Measurements from ENCODE around the gene ILF2. TPM values are rescaled to one million over a fixed set of nuclear protein-coding genes. Genes with fewer than 3 reads are reported as not detected.

The ILF2 gene
- total RNA-seq, 4 donors from 2014 or later: 80.4 to 118 (median 105) TPM

- 85 to 86% methylated on average over 7 of the region's 7 CpGs for WGBS, 2 donors
- TF ChIP-seq, protein P1, sequence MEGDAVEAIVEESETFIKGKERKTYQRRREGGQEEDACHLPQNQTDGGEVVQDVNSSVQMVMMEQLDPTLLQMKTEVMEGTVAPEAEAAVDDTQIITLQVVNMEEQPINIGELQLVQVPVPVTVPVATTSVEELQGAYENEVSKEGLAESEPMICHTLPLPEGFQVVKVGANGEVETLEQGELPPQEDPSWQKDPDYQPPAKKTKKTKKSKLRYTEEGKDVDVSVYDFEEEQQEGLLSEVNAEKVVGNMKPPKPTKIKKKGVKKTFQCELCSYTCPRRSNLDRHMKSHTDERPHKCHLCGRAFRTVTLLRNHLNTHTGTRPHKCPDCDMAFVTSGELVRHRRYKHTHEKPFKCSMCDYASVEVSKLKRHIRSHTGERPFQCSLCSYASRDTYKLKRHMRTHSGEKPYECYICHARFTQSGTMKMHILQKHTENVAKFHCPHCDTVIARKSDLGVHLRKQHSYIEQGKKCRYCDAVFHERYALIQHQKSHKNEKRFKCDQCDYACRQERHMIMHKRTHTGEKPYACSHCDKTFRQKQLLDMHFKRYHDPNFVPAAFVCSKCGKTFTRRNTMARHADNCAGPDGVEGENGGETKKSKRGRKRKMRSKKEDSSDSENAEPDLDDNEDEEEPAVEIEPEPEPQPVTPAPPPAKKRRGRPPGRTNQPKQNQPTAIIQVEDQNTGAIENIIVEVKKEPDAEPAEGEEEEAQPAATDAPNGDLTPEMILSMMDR (IDR thresholded peaks at IDR 0.05): no peak
- no peak for TF ChIP-seq POLR2A (IDR thresholded peaks at IDR 0.05)
- H3K4me3 ChIP-seq (ENCODE audit: low read depth, poor library complexity, severe bottlenecking): no peak overlapping the region
- intact Hi-C loops (cut with DNase I; ENCODE audit: low total_unique reads): no loop called here
- no peak for DNase-seq (ENCODE audit: low spot score in 2 of 2)
These were observed 40.4 kb downstream of the ILF2 start for GRCh38 chr1:153630384-153630783.

DNA sequence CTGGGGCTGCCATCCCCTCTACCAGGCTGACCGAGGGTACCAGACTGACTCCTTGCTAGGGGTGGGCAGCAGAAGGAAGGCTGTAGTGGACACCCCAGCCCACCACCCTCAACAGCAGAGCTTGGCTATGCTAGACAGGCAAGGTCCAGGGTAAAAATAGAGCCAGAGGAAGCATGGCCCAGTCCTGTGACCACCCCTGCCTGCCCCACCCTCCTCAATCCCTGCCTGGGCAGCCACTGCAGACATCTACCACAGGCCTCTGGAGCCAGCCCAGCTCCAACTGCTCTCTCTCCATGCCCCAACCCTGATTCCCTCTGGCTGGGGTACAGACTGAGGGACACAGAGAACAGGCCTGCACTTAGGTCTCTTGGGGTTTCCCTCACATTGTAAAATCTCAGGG, 40.8 kb downstream of the ILF2 start:
- no peak overlapping the region for H3K4me3 ChIP-seq (ENCODE audit: low read depth, poor library complexity, severe bottlenecking)
- intact Hi-C loops (cut with DNase I; ENCODE audit: low total_unique reads): loop anchor here (10.0 kb wide), 1 partner anchor 95 kb away; the partner anchor contains the start of gene S100A6
- no peak for TF ChIP-seq POLR2A (IDR thresholded peaks at IDR 0.05)
- TF ChIP-seq, protein P1 (IDR thresholded peaks at IDR 0.05): no peak
- WGBS, 2 donors: 78 to 86% methylated on average over 1 of the region's 1 CpG
- no peak for DNase-seq (ENCODE audit: low spot score in 2 of 2)

- intact Hi-C loops (cut with DNase I; ENCODE audit: low total_unique reads): loop anchor here (10.0 kb wide), 1 partner anchor 95 kb away; the partner anchor contains the start of gene S100A6
- TF ChIP-seq, protein P1 (IDR thresholded peaks at IDR 0.05): no peak
- TF ChIP-seq POLR2A (IDR thresholded peaks at IDR 0.05): no peak
- DNase-seq (ENCODE audit: low spot score in 2 of 2): no peak
- 79 to 85% methylated on average over 5 of the region's 5 CpGs for WGBS, 2 donors
- H3K4me3 ChIP-seq (ENCODE audit: low read depth, poor library complexity, severe bottlenecking): no peak overlapping the region
These were observed 41.5 kb downstream of the ILF2 start for GRCh38 chr1:153629343-153629665.

- H3K4me3 ChIP-seq (ENCODE audit: low read depth, poor library complexity, severe bottlenecking): no peak overlapping the region
- WGBS, 2 donors: 80 to 82% methylated on average over 6 of the region's 6 CpGs
- peak in 1 of 2 donors; percentile 85 for DNase-seq (ENCODE audit: low spot score in 2 of 2)
- no peak for TF ChIP-seq POLR2A (IDR thresholded peaks at IDR 0.05)
- TF ChIP-seq, protein P1 (IDR thresholded peaks at IDR 0.05): no peak
- intact Hi-C loops (cut with DNase I; ENCODE audit: low total_unique reads): loop anchor here (10.0 kb wide), 1 partner anchor 94 kb away; the partner anchor contains the start of gene S100A6
These were observed 42.0 kb downstream of the ILF2 start for GRCh38 chr1:153628638-153629342.

DNA sequence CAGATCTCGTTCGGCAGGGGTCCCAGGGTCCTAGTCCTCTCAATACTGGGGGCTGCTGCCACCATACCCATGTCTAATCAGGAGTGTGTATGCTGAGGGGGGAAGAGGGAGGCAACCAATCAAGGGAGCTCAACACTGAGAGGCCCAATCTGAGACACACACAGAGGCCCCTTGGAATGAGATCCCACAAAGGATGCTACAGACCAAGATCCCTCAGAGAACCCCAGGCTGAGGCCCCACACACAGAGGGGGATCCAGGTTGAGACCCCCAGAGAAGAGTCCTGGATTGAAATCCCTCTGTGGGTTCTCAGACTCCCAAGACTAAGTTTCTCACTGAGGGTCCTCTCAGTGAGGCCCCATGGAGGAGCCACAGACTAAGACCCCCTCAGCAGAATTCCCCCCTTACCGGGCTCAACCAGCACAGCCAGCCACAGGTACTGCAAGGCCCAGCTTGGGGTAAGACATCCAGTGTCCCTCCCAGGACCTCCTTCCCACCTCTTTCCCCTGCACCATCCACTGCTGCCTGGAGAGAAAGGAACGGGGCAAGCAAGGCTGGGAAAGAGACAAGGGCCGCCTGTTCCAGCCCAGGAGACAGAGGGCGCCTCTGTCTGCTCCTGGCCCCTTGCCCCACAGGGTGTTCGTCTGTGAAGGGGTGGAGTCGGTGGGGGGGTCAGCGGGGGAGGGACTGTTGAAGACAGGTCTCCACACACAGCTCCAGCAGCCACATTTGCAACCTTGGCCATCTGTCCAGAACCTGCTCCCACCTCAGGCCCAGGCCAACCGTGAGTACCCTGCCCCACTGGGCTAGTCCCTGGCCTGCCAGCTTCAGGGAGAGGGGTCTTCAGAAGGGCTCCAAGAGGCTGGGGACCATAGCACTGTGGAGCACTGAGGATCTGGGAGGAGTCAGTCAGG, 42.8 kb downstream of the ILF2 start, which contains the start of gene S100A1:
Gene S100A1 (plus strand): TSS at position 720 of the 912 bp plus-strand sequence. CDS start 2,088 bp downstream, outside the sequence.
- peak within 1 kb of the TSS; percentile 39 for H3K4me3 ChIP-seq (ENCODE audit: low read depth, poor library complexity, severe bottlenecking)
- WGBS, 2 donors: 42 to 49% methylated on average over 10 of the region's 10 CpGs
- DNase-seq (ENCODE audit: low spot score in 2 of 2): peak in 1 of 2 donors; percentile 89
- intact Hi-C loops (cut with DNase I; ENCODE audit: low total_unique reads): loop anchor here (10.0 kb wide), 1 partner anchor 93 kb away; the partner anchor contains the start of gene S100A6
- TF ChIP-seq, protein P1 (IDR thresholded peaks at IDR 0.05): no peak
- TF ChIP-seq POLR2A (IDR thresholded peaks at IDR 0.05): no peak
